ENCODE results near the gene IFI44L. TPM values are rescaled to one million over a fixed set of nuclear protein-coding genes. Genes with fewer than 3 reads are reported as not detected.
A peak's percentile ranks its signal among the peaks of the same experiment; 100 is the strongest.

IFI44L gene
- 7.6 TPM for polyA plus RNA-seq (ENCODE audit: insufficient read length)
- long read RNA-seq, donor 1, result 0 reads
- long read RNA-seq, donor 2, full-length matches to known transcripts, result 2 of 2 reads
- long read RNA-seq, donor 2, partial matches to known transcripts, result 0 of 2 reads
- long read RNA-seq, donor 2, other reads (novel, unspliced or antisense), result 0 of 2 reads
- long read RNA-seq, donor 3, result 0 reads
- long read RNA-seq, donor 4, result 0 reads
- long read RNA-seq, donor 5, full-length matches to known transcripts, result 3 of 3 reads
- long read RNA-seq, donor 5, partial matches to known transcripts, result 0 of 3 reads
- long read RNA-seq, donor 5, other reads (novel, unspliced or antisense), result 0 of 3 reads
- long read RNA-seq, donor 6, result 0 reads
- long read RNA-seq, donor 7, full-length matches to known transcripts, result 1 of 1 reads
- long read RNA-seq, donor 7, partial matches to known transcripts, result 0 of 1 reads
- long read RNA-seq, donor 7, other reads (novel, unspliced or antisense), result 0 of 1 reads
- long read RNA-seq, donor 8, result 0 reads

DNA sequence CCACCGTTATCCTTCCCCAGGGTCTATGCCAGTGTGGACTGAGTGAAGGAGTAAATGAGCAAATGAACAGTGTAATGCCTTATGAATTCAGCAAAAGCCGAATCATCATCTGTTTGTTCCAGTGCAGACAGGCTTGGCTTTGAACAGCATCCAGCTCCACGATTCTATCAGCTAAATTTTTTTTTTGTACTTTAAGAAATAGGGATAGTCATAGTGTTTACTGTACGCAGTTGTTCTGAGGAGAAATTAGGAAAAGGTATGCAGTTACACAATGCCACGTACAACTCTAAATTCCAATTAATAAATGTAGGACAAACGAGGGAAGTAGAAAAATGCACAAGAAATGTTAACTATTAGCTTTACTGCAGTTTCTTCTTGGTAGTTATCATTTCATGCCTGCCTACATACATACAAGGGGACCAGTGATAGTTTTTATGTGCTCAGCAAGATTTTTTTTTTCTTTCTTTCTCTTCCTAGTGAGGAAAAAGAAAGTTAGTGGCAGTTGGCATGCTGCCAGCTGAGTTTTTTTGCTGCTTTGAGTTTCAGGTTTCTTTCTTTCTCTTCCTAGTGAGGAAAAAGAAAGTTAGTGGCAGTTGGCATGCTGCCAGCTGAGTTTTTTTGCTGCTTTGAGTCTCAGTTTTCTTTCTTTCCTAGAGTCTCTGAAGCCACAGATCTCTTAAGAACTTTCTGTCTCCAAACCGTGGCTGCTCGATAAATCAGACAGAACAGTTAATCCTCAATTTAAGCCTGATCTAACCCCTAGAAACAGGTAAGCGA is at the start of gene IFI44L:
Gene IFI44L (plus strand): TSS at position 646 of the 777 bp plus-strand sequence. CDS start 7,468 bp downstream, outside the sequence.
- DNase-seq, result peak; percentile 65

DNA sequence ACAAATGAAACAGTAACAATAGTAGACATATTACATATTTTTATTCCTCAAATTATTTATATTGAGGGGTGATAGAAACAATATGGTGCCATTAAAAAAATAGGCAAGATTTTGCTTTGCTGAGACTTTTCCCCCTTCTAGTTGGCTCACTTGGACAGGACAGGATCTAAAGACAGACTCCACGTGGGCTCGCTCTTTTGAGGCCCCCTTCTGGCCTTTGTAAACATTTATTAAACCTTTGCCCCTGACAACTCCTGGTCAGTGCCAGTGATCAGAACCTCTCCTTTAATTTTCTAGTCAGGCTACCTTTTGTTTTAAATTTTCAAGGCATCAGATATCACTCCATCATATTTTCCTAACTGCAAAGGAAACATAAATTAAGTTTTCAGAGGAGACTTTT is 49.7 kb upstream of the IFI44L start:
- no peak for DNase-seq

DNA sequence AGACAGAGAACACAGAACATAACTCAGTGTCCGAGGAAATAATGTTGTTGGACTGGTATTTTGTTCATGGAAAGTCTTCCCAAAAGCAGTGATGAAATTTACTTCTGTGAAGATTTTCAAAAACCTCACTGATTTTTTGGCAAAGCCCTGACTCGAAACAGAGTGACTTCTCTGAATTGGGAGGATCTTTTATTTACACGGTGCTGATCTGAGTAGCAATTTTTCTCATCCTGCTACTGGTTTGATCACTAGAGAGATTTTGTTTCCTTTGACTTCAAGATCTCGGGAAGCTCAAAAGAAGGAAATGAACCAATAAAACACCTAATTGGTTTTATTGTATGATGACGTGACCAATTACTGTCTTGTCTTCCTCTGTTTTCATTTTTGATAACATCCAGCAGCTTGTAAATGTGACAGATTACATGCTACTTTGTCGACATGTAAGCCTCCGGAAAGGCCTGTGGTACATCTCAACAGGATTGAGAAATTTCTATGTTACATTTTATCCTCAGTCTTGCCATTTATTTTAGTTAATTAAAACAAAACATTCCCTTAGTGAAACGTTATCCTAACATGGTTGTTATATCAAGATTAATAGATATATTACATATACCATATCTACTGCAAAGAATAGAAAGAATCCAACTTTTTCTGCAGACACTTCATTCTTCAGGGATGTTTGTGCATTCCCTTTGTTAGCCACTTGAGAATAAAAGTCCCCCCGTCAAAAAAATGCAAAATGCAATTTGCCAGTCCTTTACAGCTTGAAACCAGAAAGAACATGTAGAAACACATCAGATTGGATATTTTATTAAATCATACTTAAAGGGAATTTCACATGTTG is 42.8 kb upstream of the IFI44L start:
- DNase-seq, result no peak

DNA sequence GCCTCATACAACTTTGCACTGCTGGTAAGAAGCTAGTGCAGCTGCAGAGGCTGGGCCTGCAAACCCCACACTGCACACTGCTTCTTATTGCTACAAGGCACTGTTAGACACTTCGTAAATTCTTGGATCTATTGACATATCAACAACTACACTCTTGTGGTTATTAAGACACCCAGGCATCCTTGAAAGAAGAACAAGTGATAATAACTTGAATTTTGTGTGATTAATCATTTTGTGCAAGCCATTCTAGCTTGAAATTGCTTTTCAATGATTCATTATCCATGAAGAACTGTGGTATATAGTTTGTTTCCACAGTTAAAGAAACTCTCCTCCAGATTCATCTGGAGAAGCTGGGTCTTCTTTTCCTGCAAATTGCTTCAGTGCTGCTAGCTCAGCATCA is 33.7 kb upstream of the IFI44L start:
- DNase-seq, result no peak

DNA sequence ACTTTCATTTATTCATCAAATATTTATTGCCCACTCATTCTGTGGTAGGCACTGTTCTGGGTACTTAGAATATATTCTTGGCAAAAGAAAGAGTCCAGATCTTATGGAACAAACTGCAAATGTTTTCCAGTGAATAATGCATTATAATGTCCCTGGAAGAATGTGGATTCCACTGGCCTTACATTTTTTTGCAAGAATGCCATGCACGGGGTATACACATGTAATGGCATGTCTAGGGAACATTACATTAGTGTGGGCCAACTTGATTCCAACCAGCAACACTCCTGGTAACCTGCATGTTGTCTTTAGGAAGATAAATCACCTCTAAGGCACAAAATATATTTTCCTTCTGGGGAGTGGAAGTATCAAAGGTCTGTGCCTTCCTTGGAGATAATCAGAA is 33.0 kb upstream of the IFI44L start:
- no peak for DNase-seq

DNA sequence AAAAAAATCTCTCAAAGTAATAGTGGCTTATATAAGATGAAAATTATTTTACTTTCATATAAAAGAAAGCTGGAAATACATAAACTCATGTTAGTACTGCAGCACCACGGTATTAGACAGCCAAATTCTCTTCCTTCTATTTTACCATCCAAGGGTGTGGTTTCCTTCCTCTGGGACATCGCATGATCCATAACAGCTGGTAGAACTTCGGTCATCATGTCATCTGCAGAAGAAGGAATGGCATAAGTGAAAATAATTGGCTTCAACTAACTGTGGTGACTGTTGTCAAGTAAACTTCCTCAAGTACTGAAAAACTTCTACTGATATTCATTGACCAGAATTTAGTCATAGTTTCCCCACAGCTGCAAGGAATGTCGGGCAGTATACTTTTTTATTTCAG is 28.3 kb upstream of the IFI44L start:
- no peak for DNase-seq

DNA sequence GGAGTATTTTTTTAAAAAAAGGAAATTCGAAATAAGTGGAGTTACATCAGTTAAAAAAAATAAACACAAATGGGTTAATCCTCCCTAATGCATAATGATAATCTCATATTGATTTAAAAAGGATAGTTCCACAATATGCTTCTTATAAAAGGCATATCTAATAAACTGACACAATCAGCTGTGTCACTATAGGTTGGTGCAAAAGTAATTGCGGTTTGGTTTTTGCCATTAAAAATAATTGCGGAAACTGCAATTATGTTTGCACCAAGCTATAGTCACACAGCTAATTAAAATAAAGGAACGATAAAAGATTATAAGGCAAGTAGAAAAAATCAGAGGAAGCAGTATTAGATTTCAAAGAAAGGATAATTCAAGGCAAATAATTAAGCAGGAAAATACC is 21.0 kb upstream of the IFI44L start:
- DNase-seq, result no peak

DNA sequence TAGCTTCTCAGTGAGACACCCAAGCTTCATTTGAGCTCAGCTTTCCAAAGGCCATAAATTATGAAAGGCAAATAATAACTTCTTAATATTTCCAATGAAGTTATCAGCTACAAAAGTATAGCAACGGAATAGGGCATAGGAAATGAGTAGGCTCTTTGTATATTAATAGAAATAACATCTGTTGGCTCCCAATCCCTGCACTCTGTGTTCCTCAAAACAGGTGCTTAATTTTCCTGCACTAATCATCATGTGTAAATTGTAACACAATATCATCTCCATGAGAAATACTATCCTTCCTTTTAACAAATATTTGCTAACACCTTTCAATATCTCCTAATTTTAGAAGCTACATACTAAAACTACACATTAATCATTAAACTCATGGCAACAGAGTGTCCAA is 19.2 kb upstream of the IFI44L start:
- DNase-seq, result no peak

DNA sequence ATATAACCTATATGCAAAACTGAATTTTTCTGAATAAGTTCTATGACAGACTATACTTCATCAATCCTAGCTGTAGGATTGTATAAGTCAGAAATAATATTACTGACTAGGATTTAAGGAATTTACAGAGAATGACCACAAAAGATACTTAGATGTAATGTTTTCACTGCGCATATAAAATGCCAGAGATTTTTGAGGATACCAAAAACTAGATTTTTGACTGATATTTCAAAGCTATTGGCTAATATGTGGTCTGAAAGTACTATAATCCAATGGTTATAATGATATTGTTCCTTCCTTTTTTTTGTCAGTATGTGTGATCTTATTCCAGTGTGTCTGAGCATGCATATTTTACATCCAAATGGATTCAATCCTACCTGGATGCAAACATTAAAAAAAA is 17.0 kb upstream of the IFI44L start:
- no peak for DNase-seq

DNA sequence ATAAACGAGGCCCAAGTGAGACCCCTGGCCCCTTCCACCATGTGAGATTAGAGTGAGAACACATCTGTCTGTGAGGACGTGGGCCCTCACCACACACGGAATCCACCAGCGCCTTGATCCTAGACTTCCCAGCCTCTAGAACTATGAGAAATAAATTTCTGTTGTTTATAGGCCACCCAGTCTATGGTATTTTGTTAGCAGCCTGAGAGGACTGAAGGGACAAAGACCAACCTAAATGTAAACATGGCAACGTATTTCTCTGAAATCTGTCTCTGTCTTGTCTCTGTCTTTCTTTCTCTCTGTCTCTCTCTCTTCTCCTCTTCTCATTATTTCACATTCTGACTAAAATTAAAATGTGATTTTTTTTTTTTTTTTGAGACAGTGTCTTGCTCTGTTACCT is 15.6 kb upstream of the IFI44L start:
- DNase-seq, result no peak

DNA sequence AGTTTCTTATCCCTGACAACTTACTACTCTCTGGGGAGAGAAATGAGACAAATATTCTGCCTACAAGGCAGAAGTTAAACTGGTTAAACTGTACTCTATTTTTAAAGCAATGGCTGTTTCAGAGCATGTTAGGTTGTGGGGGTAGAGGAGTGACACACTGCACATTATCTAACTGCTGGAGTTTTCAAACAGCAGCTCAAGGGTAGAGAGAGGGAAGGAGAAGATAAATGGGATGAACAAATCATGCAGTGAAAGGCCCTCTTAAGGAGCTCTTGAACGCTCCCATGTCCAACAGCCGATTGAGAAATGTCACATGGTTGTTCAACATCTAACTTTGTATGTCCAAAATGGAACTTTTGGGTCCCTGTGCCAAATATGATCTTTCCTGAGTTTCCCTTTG is 14.0 kb upstream of the IFI44L start:
- DNase-seq, result no peak

DNA sequence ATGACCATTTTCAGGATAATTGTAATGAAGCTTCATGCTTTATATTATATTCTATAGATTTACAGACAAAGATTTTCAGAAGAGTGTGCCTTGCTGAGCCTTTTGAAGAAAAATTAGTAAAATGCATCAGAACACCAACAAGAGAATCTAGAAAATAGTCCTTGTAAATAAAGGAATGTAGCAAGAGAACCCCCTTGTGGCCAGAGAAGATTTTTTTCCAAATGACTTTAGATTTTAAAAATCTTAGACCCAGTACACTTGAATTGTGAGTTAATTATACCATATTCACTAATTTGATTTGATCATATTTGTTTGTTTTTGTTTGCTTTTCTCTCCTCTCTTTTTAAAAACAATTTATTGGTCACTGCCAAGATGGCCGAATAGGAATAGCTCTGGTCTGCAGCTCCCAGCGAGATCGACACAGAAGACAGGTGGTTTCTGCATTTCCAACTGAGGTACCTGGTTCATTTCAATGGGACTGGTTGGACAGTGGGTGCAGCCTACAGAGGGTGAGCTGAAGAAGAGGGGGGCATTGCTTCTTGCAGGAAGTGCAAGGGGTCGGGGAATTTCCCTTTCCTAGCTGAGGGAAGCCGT is 12.8 kb upstream of the IFI44L start:
- DNase-seq, result no peak

DNA sequence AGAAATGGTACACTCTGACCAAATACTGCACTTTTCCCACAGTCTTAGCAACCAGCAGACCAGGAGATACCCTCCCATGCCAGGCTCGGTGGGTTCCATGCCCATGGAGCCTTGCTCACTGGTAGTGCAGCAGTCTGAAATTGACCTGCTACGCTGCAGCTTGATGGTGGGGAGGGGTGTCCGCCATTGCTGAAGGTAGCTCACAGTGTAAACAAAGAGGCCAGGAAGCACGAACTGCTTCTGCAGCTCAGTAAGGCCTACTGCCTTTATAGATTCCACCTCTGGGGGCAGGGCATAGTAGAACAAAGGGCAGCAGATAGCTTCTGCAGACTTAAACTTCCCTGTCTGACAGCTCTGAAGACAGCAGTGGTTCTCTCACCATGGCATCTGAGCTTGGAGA is 12.3 kb upstream of the IFI44L start:
- no peak for DNase-seq

DNA sequence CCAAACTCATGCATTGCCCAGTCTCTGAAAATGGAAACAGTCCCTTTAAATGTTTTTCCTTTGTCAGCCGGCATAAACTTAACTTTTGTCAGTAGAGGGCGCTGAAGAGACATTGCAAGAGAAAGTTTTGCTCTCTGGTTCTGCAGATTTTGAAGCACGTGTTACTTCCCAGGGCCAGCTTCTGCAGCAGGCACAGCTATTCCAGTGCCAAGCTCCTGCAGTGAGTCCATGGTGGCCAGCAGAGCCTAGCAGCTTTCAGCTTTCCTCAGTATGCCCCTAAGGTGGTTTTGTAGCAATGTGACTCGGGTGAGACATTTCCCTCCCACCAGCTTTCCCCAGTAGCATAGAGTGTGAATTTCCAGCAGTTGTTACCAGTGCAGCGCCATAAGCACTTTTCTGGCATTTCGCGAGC is 2.6 kb upstream of the IFI44L start:
- peak; percentile 91 for DNase-seq

DNA sequence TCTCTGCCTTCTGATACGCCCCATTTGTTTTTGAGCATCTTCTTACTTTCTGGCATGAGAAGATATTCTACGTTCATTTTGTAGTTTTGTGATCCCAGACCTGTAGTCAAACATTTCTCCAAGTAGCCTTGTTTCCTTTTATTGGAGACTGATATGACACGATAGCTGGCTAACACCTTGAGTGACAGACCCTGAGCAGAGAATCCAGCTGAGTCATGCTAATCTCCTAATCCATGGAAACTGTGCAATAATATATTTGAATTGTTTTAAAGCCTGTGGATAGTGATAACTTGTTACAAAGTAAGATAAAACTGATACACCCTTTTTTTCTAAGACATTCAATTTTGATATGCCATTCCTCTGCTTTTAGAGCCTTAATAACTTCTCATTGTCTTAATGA is 1.2 kb upstream of the IFI44L start:
- DNase-seq, result no peak

DNA sequence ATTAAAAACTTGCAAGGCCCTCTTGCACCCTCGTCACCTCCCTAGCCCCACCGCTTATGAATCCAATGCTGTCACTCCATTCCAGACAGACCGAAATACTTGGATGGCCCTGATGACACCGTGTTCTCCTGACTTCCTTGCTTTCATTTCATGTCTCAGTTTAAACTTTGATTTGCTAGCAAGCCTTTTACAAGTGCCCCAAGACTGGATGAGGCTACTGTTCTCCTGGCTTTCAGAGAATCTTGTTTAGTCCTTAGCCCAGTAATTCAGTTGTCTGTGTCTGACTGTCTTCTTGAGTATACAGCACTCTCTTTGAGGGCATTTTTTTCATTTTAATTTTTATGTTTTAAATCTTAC is 824 bp upstream of the IFI44L start:
- no peak for DNase-seq

DNA sequence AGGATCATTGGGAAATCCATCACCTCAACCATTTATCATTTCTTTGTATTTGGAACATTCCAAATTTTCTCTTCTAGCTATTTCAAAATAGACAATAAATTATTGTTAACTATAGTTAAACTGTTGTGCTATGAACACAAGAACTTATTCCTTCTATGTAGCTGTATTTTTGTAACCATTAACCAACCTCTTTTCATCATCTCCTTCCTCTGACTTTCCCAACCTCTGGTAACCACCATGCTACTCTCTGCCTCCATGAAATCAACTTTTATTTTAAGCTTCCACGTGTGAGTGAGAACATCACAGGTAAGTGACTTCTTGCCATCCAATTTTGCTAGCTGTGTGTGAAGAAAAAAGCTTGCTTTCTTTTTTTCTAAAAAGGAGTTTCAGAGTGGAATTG is 418 bp downstream of the IFI44L start:
- no peak for DNase-seq

DNA sequence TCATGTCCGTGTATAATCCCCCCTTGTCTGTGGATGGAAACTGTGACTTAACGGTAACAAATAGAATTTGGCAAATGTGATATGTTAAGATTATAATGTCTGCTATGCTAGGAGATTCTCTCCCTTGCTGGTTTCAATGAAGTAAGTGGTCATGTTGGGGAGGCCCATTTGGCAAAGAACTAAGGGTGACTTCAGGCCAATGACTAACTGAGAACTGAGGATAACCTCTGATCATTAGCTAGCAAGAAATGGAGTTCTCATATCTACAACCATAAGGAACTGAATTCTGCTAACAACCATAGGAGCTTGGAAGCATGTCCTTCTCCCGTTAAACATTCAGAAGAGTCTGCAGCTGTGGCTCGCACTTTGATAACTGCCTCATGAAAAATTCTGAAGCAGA is 2.3 kb downstream of the IFI44L start:
- DNase-seq, result no peak

DNA sequence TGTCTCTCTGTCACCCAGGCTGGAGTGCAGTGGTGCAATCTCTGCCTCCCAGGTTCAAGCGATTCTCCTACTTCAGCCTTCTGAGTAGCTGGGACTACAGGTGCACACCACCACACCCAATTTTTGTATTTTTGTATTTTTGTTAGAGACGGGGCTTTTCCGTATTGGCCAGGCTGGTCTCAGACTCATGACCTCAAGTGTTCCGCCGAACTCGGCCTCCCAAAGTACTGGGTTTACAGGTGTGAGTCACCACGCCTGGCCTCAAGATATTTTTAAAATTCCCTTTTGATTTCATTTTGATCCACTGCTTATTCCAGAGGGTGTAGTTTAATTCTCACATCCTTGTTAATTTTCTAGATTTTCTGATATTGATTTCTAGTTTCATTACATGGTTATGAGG is 3.8 kb downstream of the IFI44L start:
- no peak for DNase-seq

DNA sequence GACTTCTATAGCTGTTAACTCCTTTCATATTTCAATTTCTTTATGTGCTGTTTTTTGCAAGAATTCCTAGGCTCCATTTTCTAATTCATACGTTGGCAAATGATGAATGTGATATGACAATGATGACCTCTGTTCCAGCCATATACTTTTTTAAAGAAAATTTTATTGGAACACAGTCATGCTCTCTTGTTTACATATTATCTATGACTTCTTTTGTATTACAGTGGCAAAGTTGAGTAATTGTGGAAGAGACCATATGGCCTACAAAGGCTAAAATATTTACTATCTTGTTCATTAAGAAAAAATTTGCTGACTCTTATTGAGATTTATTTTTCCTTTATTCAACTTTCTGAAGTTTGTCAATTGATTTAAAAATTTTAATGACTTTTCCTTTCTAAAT is 7.1 kb downstream of the IFI44L start:
- no peak for DNase-seq

DNA sequence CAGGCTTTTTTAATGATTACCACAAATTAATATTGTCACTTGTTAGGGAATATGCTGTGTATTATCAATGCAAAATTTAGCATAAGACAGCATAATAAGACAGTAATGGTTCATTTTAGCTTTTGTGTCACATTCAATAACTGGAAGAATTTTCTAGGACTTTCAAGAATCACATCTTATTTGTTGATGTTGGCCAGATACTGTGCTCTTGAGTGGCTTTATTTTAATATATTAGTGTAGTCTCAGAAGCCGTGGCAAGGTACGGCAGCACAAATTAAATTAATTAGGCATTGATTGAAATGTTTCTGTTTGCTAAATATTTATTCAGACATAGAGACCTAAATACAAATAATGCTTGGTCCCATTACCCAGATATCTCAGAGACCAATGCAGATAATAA is 10.4 kb downstream of the IFI44L start:
- no peak for DNase-seq

DNA sequence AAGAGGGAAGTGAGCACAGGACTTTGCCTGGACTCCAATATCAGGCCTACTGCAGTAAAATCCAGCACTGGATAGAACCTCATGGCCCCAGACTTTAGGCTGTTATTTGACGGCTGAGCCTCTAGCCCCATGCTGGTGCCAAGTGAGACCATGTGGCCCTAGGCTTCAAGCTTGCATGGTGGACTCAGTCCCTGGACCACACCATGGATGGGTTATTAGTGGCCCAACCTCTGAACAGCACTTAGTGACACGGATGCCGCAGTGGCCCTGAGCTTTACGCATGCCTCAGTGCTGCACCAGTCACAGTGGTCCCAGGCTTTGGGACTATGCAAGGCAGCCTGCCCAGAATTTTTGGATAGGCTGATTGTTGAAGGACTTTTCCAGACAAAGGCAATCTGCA is 13.0 kb downstream of the IFI44L start:
- DNase-seq, result no peak

All from left kidney (tissue), 8 donors.